ENCODE measurements around the gene SKAP1.

GRCh38 chr17:48308581-48308980, 121.4 kb downstream of the SKAP1 start:
- no peak for TF ChIP-seq POLR2A (IDR thresholded peaks at IDR 0.05; ENCODE audit: low read length)
- no peak for TF ChIP-seq GATA1 (IDR thresholded peaks at IDR 0.05; ENCODE audit: low read depth, low read length)

Measured in erythroblast (primary cell).